ENCODE data around the gene FAM174C.

FAM174C gene

GRCh38 chr19:1261538-1261797 is 13.9 kb upstream of the FAM174C start:
- peak overlapping the region; percentile 93 for H3K4me3 ChIP-seq
- DNase-seq (ENCODE audit: low spot score): no peak
- peak overlapping the region; percentile 78 to 99 for H3K27ac ChIP-seq
- TF ChIP-seq CTCF (IDR thresholded peaks at IDR 0.05): no peak

GRCh38 chr19:1261798-1262622 is 13.3 kb upstream of the FAM174C start:
- TF ChIP-seq CTCF (IDR thresholded peaks at IDR 0.05): no peak
- Histone ChIP-seq H3K4me3 (peak overlapping the region; percentile 93), H3K27ac (peak overlapping the region; percentile 78 to 99)
- DNase-seq (ENCODE audit: low spot score): peak; percentile 92

- Histone ChIP-seq H3K4me3 (peak overlapping the region; percentile 93), H3K27ac (peak overlapping the region; percentile 78 to 99)
- DNase-seq (ENCODE audit: low spot score): no peak
Measured at GRCh38 chr19:1262623-1263123, 12.7 kb upstream of the FAM174C start.

DNA sequence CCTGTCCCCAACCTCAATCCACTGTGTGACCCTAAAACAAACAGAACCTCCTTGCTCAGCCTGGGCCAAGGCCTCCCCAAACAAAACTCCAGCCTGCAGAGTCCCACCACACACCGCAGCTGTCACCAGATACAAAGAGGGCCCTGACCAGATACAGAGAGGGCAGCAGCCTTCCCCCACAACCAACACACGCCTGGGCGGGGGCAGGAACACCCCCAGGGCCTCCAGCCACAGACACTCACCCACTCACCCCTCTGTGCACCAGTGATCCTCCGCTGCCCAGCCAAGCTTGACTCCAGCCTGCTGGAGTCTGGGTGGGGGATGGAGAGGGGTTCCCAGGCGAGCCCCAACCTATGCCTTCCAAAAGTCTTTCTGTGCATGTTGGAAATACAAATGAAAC is 12.1 kb upstream of the FAM174C start:
- DNase-seq (ENCODE audit: low spot score): no peak
- Histone ChIP-seq H3K4me3 (no peak overlapping the region), H3K27ac (peak overlapping the region; percentile 78 to 99)
- TF ChIP-seq CTCF (IDR thresholded peaks at IDR 0.05): no peak

More at GRCh38 chr19:1262623-1263123, 12.7 kb upstream of the FAM174C start:
- TF ChIP-seq CTCF (IDR thresholded peaks at IDR 0.05): no peak

GRCh38 chr19:1264801-1265614 is 10.3 kb upstream of the FAM174C start:
- no peak for DNase-seq (ENCODE audit: low spot score)
- no peak for TF ChIP-seq CTCF (IDR thresholded peaks at IDR 0.05)
- Histone ChIP-seq H3K27ac (peak overlapping the region; percentile 85 to 90), H3K4me3 (peak overlapping the region; percentile 73)

GRCh38 chr19:1265615-1266128 is 9.7 kb upstream of the FAM174C start:
- Histone ChIP-seq H3K27ac (peak overlapping the region; percentile 85 to 90), H3K4me3 (peak overlapping the region; percentile 73)
- DNase-seq (ENCODE audit: low spot score): peak; percentile 93
- no peak for TF ChIP-seq CTCF (IDR thresholded peaks at IDR 0.05)
